Esophagus squamous epithelium (tissue), 4 donors: ENCODE results near the gene PTPRB.

Experiments
- POLR2A ChIP-seq, 4 donors: fragments of 450-650 bp; IDR thresholded peaks; one replicate each; pipeline ENCODE4 v1.6.1; 2017; ENCODE audit warnings: antibody characterized with exemption in 4 of 4, mild to moderate bottlenecking in 4 of 4, moderate library complexity in 3 of 4
- TF ChIP-seq, protein P1 (sequence below), 6 experiments: fragments of 450-650 bp in 4 of 6; fragments of 200-600 bp in 2 of 6; sonication (generic) in 2 of 6; IDR thresholded peaks; one replicate each; pipeline ENCODE4 v1.5.1; 2016 to 2019; ENCODE audit warnings: antibody characterized with exemption in 6 of 6, mild to moderate bottlenecking in 4 of 6, moderate library complexity in 4 of 6

DNA sequence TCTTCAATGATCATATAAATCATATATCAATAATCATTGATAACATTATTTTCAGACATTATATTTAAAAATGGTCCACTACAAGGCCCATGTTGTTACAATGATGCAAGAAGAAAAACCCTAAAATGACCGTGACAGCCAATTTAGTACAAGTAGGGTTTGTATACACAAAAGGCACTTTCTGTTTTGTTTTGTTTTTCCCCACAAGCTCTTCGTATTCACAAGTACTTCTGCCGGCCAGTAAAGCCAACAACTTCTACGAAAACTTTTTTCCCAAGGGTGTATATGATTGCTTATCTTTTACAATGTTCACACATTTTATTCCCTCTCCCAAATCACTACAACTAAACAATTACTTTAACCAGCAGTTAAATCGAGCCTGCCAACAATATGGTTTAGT lies 9.6 kb downstream of the PTPRB start:
- TF ChIP-seq, protein P1, sequence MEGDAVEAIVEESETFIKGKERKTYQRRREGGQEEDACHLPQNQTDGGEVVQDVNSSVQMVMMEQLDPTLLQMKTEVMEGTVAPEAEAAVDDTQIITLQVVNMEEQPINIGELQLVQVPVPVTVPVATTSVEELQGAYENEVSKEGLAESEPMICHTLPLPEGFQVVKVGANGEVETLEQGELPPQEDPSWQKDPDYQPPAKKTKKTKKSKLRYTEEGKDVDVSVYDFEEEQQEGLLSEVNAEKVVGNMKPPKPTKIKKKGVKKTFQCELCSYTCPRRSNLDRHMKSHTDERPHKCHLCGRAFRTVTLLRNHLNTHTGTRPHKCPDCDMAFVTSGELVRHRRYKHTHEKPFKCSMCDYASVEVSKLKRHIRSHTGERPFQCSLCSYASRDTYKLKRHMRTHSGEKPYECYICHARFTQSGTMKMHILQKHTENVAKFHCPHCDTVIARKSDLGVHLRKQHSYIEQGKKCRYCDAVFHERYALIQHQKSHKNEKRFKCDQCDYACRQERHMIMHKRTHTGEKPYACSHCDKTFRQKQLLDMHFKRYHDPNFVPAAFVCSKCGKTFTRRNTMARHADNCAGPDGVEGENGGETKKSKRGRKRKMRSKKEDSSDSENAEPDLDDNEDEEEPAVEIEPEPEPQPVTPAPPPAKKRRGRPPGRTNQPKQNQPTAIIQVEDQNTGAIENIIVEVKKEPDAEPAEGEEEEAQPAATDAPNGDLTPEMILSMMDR (IDR thresholded peaks at IDR 0.05) = no peak
- TF ChIP-seq POLR2A (IDR thresholded peaks at IDR 0.05) = no peak
